Body of pancreas (tissue), 4 donors: Measurements from ENCODE around the gene SSX4B. TPM values are rescaled to one million over a fixed set of nuclear protein-coding genes. Genes with fewer than 3 reads are reported as not detected.
"Not testable (repeated sequence)": the region's sequence is repeated elsewhere in the genome, so short reads cannot be mapped to it uniquely, and the experiment has no call there.

ENCODE experiments used
- ATAC-seq: fragments of 150-250 bp; one replicate; pipeline ENCODE4 v1.9.1; 2016
- DNase-seq, 4 donors: peaks; one replicate each; pipeline ENCODE4 v3.0.0-alpha.2; 2019
- H3K27ac ChIP-seq, 4 donors: fragments of 200-600 bp; sonication (generic); 1 replicate in 3 of 4; 2 replicates in 1 of 4; pipeline versions ENCODE4 v1.5.1 to v1.6.1; 2016 to 2019; ENCODE audit warnings: mild to moderate bottlenecking in 1 of 4, mixed read lengths in 1 of 4, moderate library complexity in 1 of 4
- H3K27me3 ChIP-seq, 2 donors: fragments of 200-600 bp; sonication (generic); one replicate each; pipeline ENCODE4 v1.6.0; 2016; ENCODE audit warnings: mild to moderate bottlenecking in 1 of 2
- H3K36me3 ChIP-seq, 2 donors: fragments of 200-600 bp; sonication (generic); replicated peaks in 1 of 2; 2 replicates each; pipeline ENCODE4 v1.5.1; 2016; ENCODE audit warnings: low read depth in 2 of 2; ENCODE audit not compliant: insufficient read depth in 1 of 2
- H3K4me1 ChIP-seq: fragments of 200-600 bp; sonication (generic); one replicate; pipeline ENCODE4 v1.6.0; 2016
- H3K4me3 ChIP-seq, 2 donors: fragments of 200-600 bp; sonication (generic); 1 replicate in 1 of 2; 2 replicates in 1 of 2; pipeline ENCODE4 v1.5.1; 2016 to 2019
- H3K9me3 ChIP-seq, 3 donors: fragments of 200-600 bp; sonication (generic); 1 replicate in 2 of 3; 2 replicates in 1 of 3; pipeline ENCODE4 v1.5.1; 2016
- POLR2A ChIP-seq, 3 donors: fragments of 450-650 bp; IDR thresholded peaks; one replicate each; pipeline ENCODE4 v1.6.1; 2016; ENCODE audit warnings: antibody characterized with exemption in 3 of 3, mild to moderate bottlenecking in 2 of 3
- WGBS, 2 donors: methylation state at CpG; one replicate each; pipeline ENCODE4 v1.1.5; 2017; 5-methylcytosine and 5-hydroxymethylcytosine counted together
- intact Hi-C: fragments of 100-400 bp; cut with DNase I; formaldehyde crosslinking; loops from one replicate; pipeline ENCODE4 v1.15.1; 2023
- small RNA-seq: library from RNA; depleted of rRNA; stranded (forward); fragments of <200 nt; gene quantifications from one replicate; pipeline ENCODE3, GENCODE V24; 2016
- total RNA-seq, 2 donors: library from RNA; depleted of rRNA; stranded (reverse); fragments of >200 nt; gene quantifications; one replicate each; pipeline ENCODE4 v1.1.0, GENCODE V29; 2016
- TF ChIP-seq, protein P1 (sequence below), 7 experiments: fragments of 450-650 bp in 4 of 7; fragments of 200-600 bp in 3 of 7; sonication (generic) in 3 of 7; IDR thresholded peaks; one replicate each; pipeline ENCODE4 v1.5.1; 2016 to 2019; ENCODE audit warnings: antibody characterized with exemption in 7 of 7

Gene SSX4B
- total RNA-seq, 2 donors from 2014 or later: not detected

DNA sequence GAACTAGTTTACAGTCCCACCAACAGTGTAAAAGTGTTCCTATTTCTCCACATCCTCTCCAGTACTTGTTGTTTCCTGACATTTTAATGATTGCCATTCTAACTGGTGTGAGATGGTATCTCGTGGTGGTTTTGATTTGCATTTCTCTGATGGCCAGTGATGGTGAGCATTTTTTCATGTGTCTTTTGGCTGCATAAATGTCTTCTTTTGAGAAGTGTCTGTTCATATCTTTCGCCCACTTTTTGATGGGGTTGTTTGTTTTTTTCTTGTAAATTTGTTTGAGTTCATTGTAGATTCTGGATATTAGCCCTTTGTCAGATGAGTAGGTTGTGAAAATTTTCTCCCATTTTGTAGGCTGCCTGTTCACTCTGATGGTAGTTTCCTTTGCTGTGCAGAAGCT is 14.8 kb downstream of the SSX4B start:
- H3K4me3 ChIP-seq, ATAC-seq, H3K27ac ChIP-seq, H3K27me3 ChIP-seq, H3K4me1 ChIP-seq, H3K9me3 ChIP-seq, DNase-seq, H3K36me3 ChIP-seq, intact Hi-C loops: not testable (repeated sequence)
- WGBS, 2 donors: 100% methylated on average over 1 of the region's 2 CpGs

DNA sequence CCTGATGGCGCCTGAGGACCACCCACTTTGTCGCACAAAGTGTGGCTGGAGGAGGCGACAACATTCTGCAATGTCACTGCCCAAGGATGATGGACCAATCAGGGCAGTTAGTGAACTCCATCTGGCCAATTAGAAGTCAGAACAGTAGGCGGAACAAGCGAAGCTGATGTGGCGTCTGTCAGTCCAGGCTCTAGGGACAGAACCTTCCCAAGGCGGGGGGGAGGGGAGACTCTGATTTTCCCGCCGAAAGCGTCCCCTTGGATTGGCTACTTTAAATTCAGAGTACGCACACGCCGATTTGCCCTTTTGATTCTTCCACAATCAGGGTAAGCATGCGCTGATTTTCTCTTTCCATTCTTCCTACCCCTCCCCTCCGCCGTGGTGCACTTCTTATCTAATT is 28.5 kb downstream of the SSX4B start, which contains the start of gene SSX4:
Gene SSX4 (plus strand): TSS at position 301 of the 400 bp plus-strand sequence. CDS start 515 bp downstream, outside the sequence.
- H3K27me3 ChIP-seq, H3K27ac ChIP-seq, H3K4me3 ChIP-seq, H3K9me3 ChIP-seq, H3K36me3 ChIP-seq, ATAC-seq, intact Hi-C loops, H3K4me1 ChIP-seq, DNase-seq: not testable (repeated sequence)
- no CpG with 5 or more reads among the region's 16 CpGs for WGBS, 2 donors

DNA sequence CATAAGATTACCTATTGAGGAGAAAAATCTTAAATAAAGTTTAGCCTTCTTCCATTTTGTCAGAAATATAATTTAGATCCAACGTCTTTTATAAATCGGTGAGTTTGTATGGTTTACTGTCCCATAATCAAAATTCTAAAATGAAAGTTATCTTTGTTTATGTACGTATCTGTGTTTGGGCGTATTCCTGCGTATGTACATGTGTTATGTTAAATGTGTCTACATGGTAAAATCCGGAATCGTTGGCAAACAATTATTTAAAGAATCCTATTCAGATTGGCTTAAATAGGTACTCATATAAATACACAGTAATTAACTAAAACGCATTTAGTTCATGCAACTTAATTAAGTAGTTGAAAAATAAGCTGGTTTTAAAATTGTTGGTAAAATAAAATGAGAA is 41.4 kb downstream of the SSX4B start:
- DNase-seq, ATAC-seq, H3K27me3 ChIP-seq, intact Hi-C loops, H3K27ac ChIP-seq, H3K4me1 ChIP-seq, H3K9me3 ChIP-seq, H3K4me3 ChIP-seq, H3K36me3 ChIP-seq: not testable (repeated sequence)
- WGBS, 2 donors: no CpG with 5 or more reads among the region's 8 CpGs

DNA sequence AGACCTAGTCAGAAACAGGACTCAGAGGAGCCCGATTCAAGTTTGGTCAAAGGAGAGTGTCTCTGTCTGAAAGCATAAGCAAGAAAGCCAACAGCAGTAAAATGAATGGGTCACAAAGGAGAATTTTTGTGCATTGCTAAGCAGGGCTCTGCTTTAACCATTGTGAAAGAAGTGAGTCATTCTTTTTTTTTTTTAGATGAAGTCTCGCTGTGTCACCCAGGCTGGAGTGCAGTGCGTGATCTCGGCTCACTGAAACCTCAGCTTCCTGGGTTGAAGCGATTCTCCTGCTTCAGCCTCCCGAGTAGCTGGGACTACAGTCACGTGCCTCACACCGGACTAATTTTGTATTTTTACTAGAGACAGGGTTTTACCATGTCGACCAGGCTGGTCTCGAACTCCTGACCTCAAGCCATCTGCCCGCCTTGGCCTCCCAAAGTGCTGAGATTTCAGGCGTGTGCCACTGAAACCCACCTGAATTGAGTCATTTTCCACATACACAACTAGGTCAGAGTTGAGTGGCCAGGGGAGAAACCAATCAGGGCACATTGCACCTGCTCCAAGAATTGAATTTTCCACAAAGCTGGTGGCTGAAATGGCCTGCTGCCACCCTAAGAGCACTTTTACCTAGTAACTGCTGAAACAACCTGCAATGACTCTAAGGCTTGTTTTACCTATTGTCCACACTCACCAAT is 43.9 kb downstream of the SSX4B start:
- H3K36me3 ChIP-seq, H3K4me1 ChIP-seq, H3K27me3 ChIP-seq, DNase-seq, H3K9me3 ChIP-seq, ATAC-seq, H3K27ac ChIP-seq, H3K4me3 ChIP-seq, intact Hi-C loops: not testable (repeated sequence)
- no CpG with 5 or more reads among the region's 12 CpGs for WGBS, 2 donors

DNA sequence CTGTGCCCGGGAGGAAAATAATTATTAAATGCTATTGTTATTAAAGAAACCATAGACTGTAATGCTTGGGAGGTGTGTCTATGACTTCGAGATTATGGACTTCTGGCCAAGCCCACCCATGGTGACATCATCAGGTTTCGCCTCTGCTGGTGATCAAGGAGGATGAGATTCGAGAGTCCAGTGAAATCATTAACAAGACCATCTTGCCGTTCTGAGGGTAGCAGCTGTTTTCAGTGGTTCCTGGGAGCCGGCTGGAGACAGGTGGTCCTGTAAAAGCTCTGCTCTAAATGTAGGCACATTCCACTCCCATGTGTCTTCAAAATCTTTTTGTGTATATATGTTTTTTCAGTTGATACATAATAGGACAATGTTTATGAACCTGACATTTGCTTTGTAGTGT is 52.5 kb downstream of the SSX4B start:
- H3K27ac ChIP-seq, H3K4me1 ChIP-seq, DNase-seq, H3K9me3 ChIP-seq, H3K27me3 ChIP-seq, H3K36me3 ChIP-seq, ATAC-seq, H3K4me3 ChIP-seq, intact Hi-C loops: not testable (repeated sequence)
- WGBS, 2 donors: 53 to 61% methylated on average over 4 to 6 of the region's 6 CpGs

DNA sequence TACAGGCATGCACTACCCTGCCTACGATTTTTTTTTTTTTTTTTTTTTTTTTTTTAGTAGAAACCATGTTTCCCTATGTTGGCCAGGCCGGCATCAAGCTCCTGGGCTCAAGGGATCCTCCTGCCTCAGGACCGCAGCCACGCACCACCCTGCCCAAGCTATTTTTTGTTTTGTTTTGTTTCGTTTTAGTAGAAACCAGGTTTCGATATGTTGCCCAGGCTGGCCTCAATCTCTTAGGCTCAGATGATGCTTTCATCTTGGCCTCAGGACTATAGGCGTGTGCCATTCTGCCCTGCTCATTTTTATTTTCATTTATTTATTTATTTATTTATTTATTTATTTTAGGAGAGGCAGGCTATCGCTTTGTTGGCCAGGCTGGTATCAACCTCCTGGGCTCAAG is 54.1 kb downstream of the SSX4B start:
- intact Hi-C loops: no loop called here
- H3K27ac ChIP-seq: no peak overlapping the region
- no peak for DNase-seq
- no peaks in the 10 kb centered on the region for H3K27me3 ChIP-seq
- H3K4me1 ChIP-seq: no peaks in the 10 kb centered on the region
- ATAC-seq: no peak
- TF ChIP-seq, protein P1, sequence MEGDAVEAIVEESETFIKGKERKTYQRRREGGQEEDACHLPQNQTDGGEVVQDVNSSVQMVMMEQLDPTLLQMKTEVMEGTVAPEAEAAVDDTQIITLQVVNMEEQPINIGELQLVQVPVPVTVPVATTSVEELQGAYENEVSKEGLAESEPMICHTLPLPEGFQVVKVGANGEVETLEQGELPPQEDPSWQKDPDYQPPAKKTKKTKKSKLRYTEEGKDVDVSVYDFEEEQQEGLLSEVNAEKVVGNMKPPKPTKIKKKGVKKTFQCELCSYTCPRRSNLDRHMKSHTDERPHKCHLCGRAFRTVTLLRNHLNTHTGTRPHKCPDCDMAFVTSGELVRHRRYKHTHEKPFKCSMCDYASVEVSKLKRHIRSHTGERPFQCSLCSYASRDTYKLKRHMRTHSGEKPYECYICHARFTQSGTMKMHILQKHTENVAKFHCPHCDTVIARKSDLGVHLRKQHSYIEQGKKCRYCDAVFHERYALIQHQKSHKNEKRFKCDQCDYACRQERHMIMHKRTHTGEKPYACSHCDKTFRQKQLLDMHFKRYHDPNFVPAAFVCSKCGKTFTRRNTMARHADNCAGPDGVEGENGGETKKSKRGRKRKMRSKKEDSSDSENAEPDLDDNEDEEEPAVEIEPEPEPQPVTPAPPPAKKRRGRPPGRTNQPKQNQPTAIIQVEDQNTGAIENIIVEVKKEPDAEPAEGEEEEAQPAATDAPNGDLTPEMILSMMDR (IDR thresholded peaks at IDR 0.05): no peak
- no peak for TF ChIP-seq POLR2A (IDR thresholded peaks at IDR 0.05)
- no peaks in the 10 kb centered on the region for H3K9me3 ChIP-seq
- H3K36me3 ChIP-seq: no peaks in the 10 kb centered on the region
- H3K4me3 ChIP-seq: no peak overlapping the region
- 87 to 93% methylated on average over 7 to 8 of the region's 8 CpGs for WGBS, 2 donors

DNA sequence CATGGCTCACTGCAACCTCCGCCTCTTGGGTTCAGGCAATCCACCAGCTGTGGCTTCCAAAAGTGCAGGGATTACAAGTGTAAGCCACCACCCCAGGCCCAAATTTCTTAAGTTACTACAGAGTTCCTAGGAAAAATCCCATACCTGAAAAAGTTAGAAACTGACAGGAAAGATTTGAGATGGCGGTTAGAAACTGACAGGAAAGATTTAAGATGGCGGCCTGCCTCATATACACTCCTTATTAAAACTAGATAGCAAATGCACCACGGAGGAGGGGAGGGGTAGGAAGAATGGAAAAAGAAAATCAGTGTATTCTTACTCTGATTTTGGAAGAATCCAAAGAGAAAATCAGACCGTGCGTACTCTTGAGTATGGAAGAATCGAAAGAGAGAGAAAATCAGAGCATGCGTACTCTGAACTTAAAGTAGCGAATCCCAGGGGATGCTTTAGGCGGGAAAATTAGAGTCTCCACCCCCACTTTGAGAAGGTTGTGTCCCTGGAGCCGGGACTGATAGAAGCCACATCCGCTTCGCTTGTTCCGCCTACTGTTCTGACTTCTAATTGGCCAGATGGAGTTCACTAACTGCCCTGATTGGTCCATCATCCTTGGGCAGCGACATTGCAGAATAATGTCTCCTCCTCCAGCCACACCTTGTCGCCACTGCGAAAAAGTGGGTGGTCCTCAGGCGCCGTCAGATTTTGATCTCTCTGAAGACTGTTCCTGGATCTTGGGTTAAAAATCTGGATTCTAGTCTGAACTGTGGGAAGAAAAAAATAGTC is 55.3 kb downstream of the SSX4B start, which contains the start of gene SSX3:
Gene SSX3 (minus strand): TSS at position 389 of the 780 bp plus-strand sequence. CDS start 1,454 bp downstream, outside the sequence.
- H3K36me3 ChIP-seq, H3K4me1 ChIP-seq, H3K27me3 ChIP-seq, H3K27ac ChIP-seq, ATAC-seq, H3K4me3 ChIP-seq, DNase-seq, H3K9me3 ChIP-seq, intact Hi-C loops: not testable (repeated sequence)
- 87 to 90% methylated on average over 18 to 19 of the region's 19 CpGs for WGBS, 2 donors

Small RNAs within 50 kb of the gene (small RNA-seq; reads per million reads assigned to genes)
- gene AL606490.4 (not detected), gene AL606490.7 (not detected)

Other genes with a start within 250 kb of the SSX4B start
- not detected for gene SSX5, start 215.2 kb downstream of the SSX4B start, total RNA-seq
- gene SSX1, start 156.6 kb downstream of the SSX4B start, total RNA-seq: not detected
- gene SSX3, start 55.3 kb downstream of the SSX4B start, total RNA-seq: not detected
- gene SSX4, start 28.4 kb downstream of the SSX4B start, total RNA-seq: not detected
- 100 to 1,000 TPM in 1 of 2 donors, 10 to 100 TPM in 1; 83.8 to 166 TPM for gene SLC38A5, start 58.3 kb upstream of the SSX4B start, total RNA-seq
- gene FTSJ1, start 64.2 kb upstream of the SSX4B start, total RNA-seq: 10 to 100 TPM; 37.1 to 56.4 TPM
- 10 to 100 TPM in 1 of 2 donors, 1 to 10 TPM in 1; 6.2 to 22.7 TPM for gene PORCN, start 97.0 kb upstream of the SSX4B start, total RNA-seq
- 10 to 100 TPM; 14.8 to 19.7 TPM for gene EBP, start 109.8 kb upstream of the SSX4B start, total RNA-seq
- 1 to 10 TPM; 5.4 to 5.9 TPM for gene TBC1D25, start 127.8 kb upstream of the SSX4B start, total RNA-seq
- gene RBM3, start 162.5 kb upstream of the SSX4B start, total RNA-seq: 100 to 1,000 TPM; 184 to 194 TPM
- gene WDR13, start 185.5 kb upstream of the SSX4B start, total RNA-seq: 100 to 1,000 TPM; 132 to 134 TPM